Adrenal gland (tissue), 12 donors: Measurements from ENCODE around the gene OR9A2. TPM values are rescaled to one million over a fixed set of nuclear protein-coding genes. Genes with fewer than 3 reads are reported as not detected.

Experiments used
- DNase-seq, 7 donors: peaks; one replicate each; pipeline ENCODE4 v3.0.0-alpha.2; 2019 to 2020
- H3K27ac ChIP-seq, 5 donors: fragments of 200-600 bp; sonication (generic) in 4 of 5; 1 replicate in 3 of 5; 2 replicates in 2 of 5; pipeline versions ENCODE4 v1.5.1 to v1.8.0; 2016 to 2020; ENCODE audit warnings: mild to moderate bottlenecking in 1 of 5
- H3K27me3 ChIP-seq: fragments of 200-600 bp; 2 replicates; pipeline ENCODE4 v1.8.0; 2021
- H3K36me3 ChIP-seq, 2 donors: fragments of 200-600 bp; replicated peaks in 1 of 2; 1 replicate in 1 of 2; 2 replicates in 1 of 2; pipeline versions ENCODE4 v1.5.1 to v1.8.0; 2018 to 2022
- H3K4me1 ChIP-seq, 2 donors: fragments of 200-600 bp; replicated peaks in 1 of 2; 1 replicate in 1 of 2; 2 replicates in 1 of 2; pipeline versions ENCODE4 v1.5.1 to v1.8.0; 2018 to 2021
- H3K4me3 ChIP-seq, 4 donors: fragments of 200-600 bp; sonication (generic) in 3 of 4; one replicate each; pipeline ENCODE4 v1.5.1; 2016 to 2018
- H3K9me3 ChIP-seq, 3 donors: fragments of 200-600 bp; sonication (generic) in 1 of 3; replicated peaks in 1 of 3; 1 replicate in 2 of 3; 2 replicates in 1 of 3; pipeline versions ENCODE4 v1.5.1 to v1.8.0; 2016 to 2021
- POLR2A ChIP-seq, 2 donors: fragments of 450-650 bp; IDR thresholded peaks; one replicate each; pipeline ENCODE4 v1.6.1; 2017; ENCODE audit warnings: antibody characterized with exemption in 2 of 2, mild to moderate bottlenecking in 2 of 2, moderate library complexity in 1 of 2
- WGBS, 4 donors: extraction: QIAGEN DNeasy Blood & Tissue Kit in 2 of 4; methylation state at CpG; one replicate each; pipeline versions ENCODE4 v1.1.5 to v1.1.7; 2013 to 2017; 5-methylcytosine and 5-hydroxymethylcytosine counted together
- intact Hi-C, 2 donors: fragments of 100-400 bp; cut with DNase I; formaldehyde crosslinking; loops; one replicate each; pipeline versions ENCODE4 v1.14.1 to v1.15.0; 2022 to 2023
- polyA plus RNA-seq, 3 donors: library from polyadenylated mRNA; stranded (reverse); fragments of 200-250 nt in 2 of 3; fragments of 350-450 nt in 1 of 3; fragmentation: Illumina TruSeq in 1 of 3; extraction: RNeasy Lipid Tissue Mini Kit (QIAGEN cat#74804) in 1 of 3; gene quantifications; one replicate each; pipeline ENCODE4 v1.2.3, GENCODE V29; 2013 to 2014
- total RNA-seq, 9 donors: library from RNA; depleted of rRNA in 4 of 9; stranded (reverse); fragments of >200 nt in 4 of 9; fragments of 120-200 nt in 1 of 9; fragmentation: NEBNext Ultra II Directional in 1 of 9; extraction: Animal tissue kit (Norgen Biotek cat#: 25700) in 1 of 9; gene quantifications; one replicate each; pipeline versions ENCODE4 v1.1.0 to v1.2.4, GENCODE V29; 2013 to 2023
- TF ChIP-seq, protein P1 (sequence below), 6 experiments: fragments of 450-650 bp in 4 of 6; fragments of 200-600 bp in 2 of 6; sonication (generic) in 1 of 6; IDR thresholded peaks; 1 replicate in 5 of 6; 2 replicates in 1 of 6; pipeline versions ENCODE4 v1.5.1 to v1.8.0; 2016 to 2021; ENCODE audit warnings: antibody characterized with exemption in 6 of 6, mild to moderate bottlenecking in 2 of 6, moderate library complexity in 1 of 6
- donor health status: healthy with polysubstance abuse.
- donor health status: Bipolar disorder and iron deficiency.
- donor health status: DM: yes; HTN: yes; CAD: no.
- donor health status: DM: no; HTN: no; CAD: no.
- donor health status: DM: no; HTN: no; CAD: no.
- donor health status: DM: yes; HTN: yes; CAD: no.

The OR9A2 gene
- total and polyA plus RNA-seq, 12 donors, result 0.78 TPM; not detected in 11

DNA sequence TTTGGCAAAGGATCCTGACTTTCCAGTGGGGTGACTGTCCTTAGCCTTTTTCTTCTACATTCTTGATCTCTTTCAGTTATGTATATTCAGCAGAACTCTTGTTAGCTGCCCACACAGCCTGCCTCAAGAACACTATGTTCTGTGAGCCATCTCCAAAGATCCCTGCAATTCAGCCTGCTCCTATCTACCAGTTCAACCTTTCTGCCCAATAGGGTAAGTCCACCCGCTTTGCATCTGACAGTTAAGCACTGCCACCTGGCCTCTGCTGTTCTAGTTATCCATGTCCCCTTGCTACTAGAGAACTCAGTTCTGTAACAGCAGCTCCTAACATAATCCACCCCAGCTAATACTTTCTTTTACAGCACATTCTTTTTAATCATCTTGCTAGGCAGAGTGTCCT lies 13.5 kb downstream of the OR9A2 start:
- H3K27me3 ChIP-seq, result no peaks in the 10 kb centered on the region
- H3K9me3 ChIP-seq, result no peaks in the 10 kb centered on the region
- peak in 2 of 7 donors; percentile 22 to 53 for DNase-seq
- peak overlapping the region in 2 of 5 donors; percentile 62 to 64 for H3K27ac ChIP-seq
- H3K36me3 ChIP-seq, result no peaks in the 10 kb centered on the region
- TF ChIP-seq, protein P1, sequence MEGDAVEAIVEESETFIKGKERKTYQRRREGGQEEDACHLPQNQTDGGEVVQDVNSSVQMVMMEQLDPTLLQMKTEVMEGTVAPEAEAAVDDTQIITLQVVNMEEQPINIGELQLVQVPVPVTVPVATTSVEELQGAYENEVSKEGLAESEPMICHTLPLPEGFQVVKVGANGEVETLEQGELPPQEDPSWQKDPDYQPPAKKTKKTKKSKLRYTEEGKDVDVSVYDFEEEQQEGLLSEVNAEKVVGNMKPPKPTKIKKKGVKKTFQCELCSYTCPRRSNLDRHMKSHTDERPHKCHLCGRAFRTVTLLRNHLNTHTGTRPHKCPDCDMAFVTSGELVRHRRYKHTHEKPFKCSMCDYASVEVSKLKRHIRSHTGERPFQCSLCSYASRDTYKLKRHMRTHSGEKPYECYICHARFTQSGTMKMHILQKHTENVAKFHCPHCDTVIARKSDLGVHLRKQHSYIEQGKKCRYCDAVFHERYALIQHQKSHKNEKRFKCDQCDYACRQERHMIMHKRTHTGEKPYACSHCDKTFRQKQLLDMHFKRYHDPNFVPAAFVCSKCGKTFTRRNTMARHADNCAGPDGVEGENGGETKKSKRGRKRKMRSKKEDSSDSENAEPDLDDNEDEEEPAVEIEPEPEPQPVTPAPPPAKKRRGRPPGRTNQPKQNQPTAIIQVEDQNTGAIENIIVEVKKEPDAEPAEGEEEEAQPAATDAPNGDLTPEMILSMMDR (IDR thresholded peaks at IDR 0.05), result no peak
- no peak for TF ChIP-seq POLR2A (IDR thresholded peaks at IDR 0.05)
- H3K4me3 ChIP-seq, result no peak overlapping the region
- intact Hi-C loops, result no loop called here
- 61 to 87% (median 79%) methylated on average over 1 of the region's 1 CpG for WGBS, 4 donors
- H3K4me1 ChIP-seq, result no peaks in the 10 kb centered on the region

GRCh38 chr7:143012409-143012808 lies 14.5 kb downstream of the OR9A2 start:
- intact Hi-C loops, result no loop called here

GRCh38 chr7:143012001-143012400 lies 14.9 kb downstream of the OR9A2 start:
- no peak for TF ChIP-seq POLR2A (IDR thresholded peaks at IDR 0.05)
- TF ChIP-seq, protein P1 (IDR thresholded peaks at IDR 0.05), result no peak
- DNase-seq, result no peak
- H3K36me3 ChIP-seq, result no peaks in the 10 kb centered on the region
- no peak overlapping the region for H3K27ac ChIP-seq
- intact Hi-C loops, result no loop called here
- no peak overlapping the region for H3K4me3 ChIP-seq
- H3K4me1 ChIP-seq, result no peaks in the 10 kb centered on the region
- WGBS, 4 donors, result 87 to 91% (median 90%) methylated on average over 7 of the region's 7 CpGs
- no peaks in the 10 kb centered on the region for H3K9me3 ChIP-seq
- H3K27me3 ChIP-seq, result no peaks in the 10 kb centered on the region

More at GRCh38 chr7:143012409-143012808, 14.5 kb downstream of the OR9A2 start:
- TF ChIP-seq, protein P1 (IDR thresholded peaks at IDR 0.05), result no peak
- no peaks in the 10 kb centered on the region for H3K9me3 ChIP-seq
- H3K27me3 ChIP-seq, result no peaks in the 10 kb centered on the region
- no peaks in the 10 kb centered on the region for H3K4me1 ChIP-seq
- H3K36me3 ChIP-seq, result no peaks in the 10 kb centered on the region
- no peak for DNase-seq
- WGBS, 4 donors, result 89 to 99% (median 92%) methylated on average over 4 of the region's 4 CpGs
- H3K27ac ChIP-seq, result no peak overlapping the region
- H3K4me3 ChIP-seq, result no peak overlapping the region

DNA sequence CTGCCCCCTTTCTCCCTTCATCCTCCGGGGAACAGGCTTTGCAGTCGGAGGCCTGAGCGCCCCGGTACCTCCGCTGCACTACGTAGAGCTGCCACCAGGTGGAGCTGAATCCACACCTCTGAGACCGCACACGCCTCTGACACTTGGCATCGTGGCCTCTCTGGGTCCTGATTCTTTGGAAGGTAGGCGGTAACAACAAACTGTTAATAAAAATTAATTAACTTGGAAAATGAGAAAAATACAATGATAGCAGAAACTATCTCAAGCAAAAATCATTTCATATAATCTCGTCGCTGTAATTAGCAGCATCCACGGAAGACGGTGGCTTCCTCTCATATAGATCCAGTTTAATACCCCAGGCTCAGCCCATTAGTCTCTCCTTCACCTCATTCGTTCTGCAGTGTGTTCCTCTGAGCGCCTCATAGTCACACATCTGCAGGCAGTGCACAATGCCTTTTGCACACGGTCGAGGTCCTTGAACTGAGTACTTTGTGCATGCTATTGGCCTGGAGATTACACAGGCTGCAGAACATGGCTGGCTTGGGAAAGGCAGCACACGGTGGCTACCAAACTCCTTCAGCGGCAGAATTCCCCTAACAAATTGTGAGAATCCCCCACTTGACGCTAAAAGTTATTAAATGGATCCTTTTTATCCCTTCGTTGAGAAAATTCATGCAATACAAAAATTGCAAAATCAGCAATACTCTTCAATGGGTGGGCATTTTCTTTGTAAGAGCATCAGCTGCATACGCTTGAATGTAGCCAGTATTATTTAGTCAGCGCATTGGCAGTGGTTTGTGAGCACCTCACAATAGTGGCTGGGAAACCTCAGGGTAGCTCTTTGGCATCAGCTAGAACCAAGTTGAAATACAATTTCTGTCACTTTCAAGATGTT lies 18.7 kb downstream of the OR9A2 start:
- 38 to 41% (median 40%) methylated on average over 24 of the region's 24 CpGs for WGBS, 4 donors
- H3K9me3 ChIP-seq, result no peaks in the 10 kb centered on the region
- intact Hi-C loops, result loop anchor here (2.0 to 10.0 kb wide), 3 partner anchors 133 to 209 kb away; no protein-coding TSS in a partner anchor
- TF ChIP-seq, protein P1 (IDR thresholded peaks at IDR 0.05), result peak; percentile 88 to 97 (median 94)
- TF ChIP-seq POLR2A (IDR thresholded peaks at IDR 0.05), result no peak
- H3K4me1 ChIP-seq, result no peaks in the 10 kb centered on the region
- H3K27me3 ChIP-seq, result no peaks in the 10 kb centered on the region
- DNase-seq, result peak; percentile 63 to 91 (median 78)
- H3K27ac ChIP-seq, result no peak overlapping the region
- H3K4me3 ChIP-seq, result no peak overlapping the region
- H3K36me3 ChIP-seq, result no peaks in the 10 kb centered on the region
